ENCODE measurements around the gene S100A9.
"Not testable (repeated sequence)": the region's sequence is repeated elsewhere in the genome, so short reads cannot be mapped to it uniquely, and the experiment has no call there.

Gene S100A9

DNA sequence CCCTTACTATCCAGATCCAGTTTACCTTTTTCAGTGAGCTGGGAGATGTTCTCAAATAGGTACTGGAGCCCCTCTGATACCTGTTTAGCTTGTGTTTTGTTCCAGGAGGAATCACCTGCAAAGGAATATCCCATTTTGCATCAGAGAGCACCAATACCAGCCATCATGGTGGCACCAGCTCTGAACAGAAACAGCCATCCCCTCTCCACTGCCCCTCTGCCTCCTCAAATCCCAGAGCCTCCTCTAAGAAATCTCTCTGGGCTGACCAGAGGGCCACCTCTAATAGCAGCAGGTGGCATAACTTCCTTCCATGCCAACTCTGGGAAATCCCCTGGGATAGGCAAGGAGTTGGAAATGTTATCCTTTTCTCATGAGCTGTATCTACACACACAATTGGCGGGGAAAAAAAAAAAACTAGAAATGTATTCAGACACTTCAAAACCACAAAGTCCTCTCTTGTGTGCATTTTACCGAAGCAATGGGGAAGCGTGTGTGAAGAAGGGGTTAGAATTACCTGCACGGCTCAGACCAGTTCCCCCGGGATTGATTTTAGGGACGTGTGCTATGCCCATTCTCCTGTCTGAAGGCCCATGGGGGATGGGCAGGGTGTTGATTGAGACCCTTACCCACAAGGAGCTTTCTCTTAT lies 11.5 kb upstream of the S100A9 start:
- Histone ChIP-seq H3K27me3 (replicated peaks) (no peaks in the 10 kb centered on the region), H3K36me3 (replicated peaks) (no peaks in the 10 kb centered on the region), H3K27ac (no peak overlapping the region), H3K4me3 (ENCODE audit: low read depth, low read length) (no peak overlapping the region)
- TF ChIP-seq, protein P1, sequence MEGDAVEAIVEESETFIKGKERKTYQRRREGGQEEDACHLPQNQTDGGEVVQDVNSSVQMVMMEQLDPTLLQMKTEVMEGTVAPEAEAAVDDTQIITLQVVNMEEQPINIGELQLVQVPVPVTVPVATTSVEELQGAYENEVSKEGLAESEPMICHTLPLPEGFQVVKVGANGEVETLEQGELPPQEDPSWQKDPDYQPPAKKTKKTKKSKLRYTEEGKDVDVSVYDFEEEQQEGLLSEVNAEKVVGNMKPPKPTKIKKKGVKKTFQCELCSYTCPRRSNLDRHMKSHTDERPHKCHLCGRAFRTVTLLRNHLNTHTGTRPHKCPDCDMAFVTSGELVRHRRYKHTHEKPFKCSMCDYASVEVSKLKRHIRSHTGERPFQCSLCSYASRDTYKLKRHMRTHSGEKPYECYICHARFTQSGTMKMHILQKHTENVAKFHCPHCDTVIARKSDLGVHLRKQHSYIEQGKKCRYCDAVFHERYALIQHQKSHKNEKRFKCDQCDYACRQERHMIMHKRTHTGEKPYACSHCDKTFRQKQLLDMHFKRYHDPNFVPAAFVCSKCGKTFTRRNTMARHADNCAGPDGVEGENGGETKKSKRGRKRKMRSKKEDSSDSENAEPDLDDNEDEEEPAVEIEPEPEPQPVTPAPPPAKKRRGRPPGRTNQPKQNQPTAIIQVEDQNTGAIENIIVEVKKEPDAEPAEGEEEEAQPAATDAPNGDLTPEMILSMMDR (IDR thresholded peaks at IDR 0.05; ENCODE audit: low read depth, low read length, missing control alignments) = no peak
- in situ Hi-C loops (cut with HindIII; ENCODE audit: low pct_ligation_motif_present, low sequenced_read_pairs) = no loop called here
- no peak for DNase-seq

DNA sequence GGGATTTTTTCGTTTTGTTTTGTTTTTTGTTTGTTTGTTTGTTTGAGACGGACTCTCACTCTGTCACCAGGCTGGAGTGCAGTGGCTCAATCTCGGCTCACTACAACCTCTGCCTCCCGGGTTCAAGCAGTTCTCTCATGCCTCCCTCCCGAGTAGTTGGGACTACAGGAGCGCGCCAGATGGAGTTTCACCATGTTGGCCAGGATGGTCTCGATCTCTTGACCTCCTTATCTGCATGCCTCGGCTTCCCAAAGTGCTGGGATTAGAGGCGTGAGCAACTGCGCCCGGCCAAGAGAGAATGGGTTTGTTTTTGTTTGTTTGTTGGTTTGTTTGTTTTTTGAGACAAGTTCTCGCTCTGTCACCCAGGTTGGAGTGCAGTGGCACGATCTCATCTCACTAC lies 10.6 kb upstream of the S100A9 start:
- H3K27ac ChIP-seq; H3K4me3 ChIP-seq (ENCODE audit: low read depth, low read length); H3K36me3 ChIP-seq (replicated peaks); H3K27me3 ChIP-seq (replicated peaks); in situ Hi-C loops (cut with HindIII; ENCODE audit: low pct_ligation_motif_present, low sequenced_read_pairs); DNase-seq: not testable (repeated sequence)

DNA sequence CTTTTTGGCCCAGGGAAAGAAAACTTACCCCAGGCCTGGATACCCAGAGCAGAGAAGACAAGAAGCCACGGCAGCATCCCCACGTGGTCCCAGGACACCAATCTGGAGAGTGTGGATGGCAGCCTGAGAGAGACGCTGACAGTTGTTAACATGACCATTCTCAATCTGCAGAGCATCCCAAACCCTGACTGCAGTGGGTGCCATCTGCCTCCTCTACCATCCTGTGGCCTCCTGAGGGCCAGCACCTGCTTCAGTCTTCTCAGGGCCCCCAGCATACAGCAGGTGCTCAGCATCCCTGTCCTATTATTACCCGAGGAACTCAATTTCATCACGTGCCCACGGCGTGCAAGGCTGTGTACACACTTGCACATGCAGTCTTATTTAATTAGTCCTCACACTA lies 9.8 kb upstream of the S100A9 start:
- DNase-seq = no peak
- TF ChIP-seq, protein P1 (IDR thresholded peaks at IDR 0.05; ENCODE audit: low read depth, low read length, missing control alignments) = no peak

DNA sequence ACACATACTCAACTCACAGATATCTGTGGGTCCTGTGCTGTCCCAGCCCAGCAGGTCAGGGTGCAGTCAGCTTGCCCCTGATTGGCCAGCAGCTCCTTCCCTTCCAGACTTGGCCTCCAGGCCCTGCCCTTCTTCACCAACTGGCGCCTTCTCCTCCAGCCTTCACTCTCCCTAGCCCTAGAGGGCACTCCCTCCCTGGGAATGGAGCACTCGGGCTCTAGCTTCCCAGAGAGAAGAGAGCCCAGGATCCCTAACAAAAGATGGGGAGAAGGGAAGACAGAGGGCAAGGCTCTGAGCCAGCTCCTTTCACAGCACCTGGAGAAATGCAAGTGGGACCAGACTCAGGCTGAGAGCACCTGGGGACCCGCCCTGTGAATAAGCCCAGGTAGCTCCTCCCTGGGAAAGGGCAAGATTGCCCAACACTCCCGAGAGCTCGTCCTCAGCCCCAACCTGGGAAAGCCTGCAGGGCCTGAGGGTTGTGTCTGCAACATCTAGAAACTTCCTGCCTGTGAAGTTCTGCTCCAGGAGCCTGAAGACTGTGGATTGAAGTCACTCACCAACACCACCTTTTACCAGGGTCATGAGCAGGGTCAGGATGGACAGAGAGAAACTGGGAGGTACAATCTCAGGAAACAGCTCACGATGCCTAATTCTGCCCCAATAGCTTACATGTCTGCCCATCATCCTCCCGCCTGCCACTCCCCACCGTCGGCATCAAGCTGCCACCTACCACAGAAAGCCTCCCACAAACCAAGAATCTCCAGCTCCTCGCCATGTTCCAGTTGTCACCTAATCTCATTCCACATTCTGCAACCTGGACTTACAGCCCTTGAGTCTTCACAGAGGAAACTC lies 8.9 kb upstream of the S100A9 start, which contains the start of gene PGLYRP4:
Gene PGLYRP4 (minus strand): TSS at position 331 of the 852 bp plus-strand sequence. CDS start 909 bp downstream, outside the sequence.
- Histone ChIP-seq H3K4me3 (ENCODE audit: low read depth, low read length) (no peak within 1 kb of the TSS), H3K36me3 (replicated peaks) (no peaks in the 10 kb centered on the region), H3K27ac (no peak within 1 kb of the TSS), H3K27me3 (replicated peaks) (no peaks in the 10 kb centered on the region)
- in situ Hi-C loops (cut with HindIII; ENCODE audit: low pct_ligation_motif_present, low sequenced_read_pairs) = no loop called here
- no peak for DNase-seq
- TF ChIP-seq, protein P1 (IDR thresholded peaks at IDR 0.05; ENCODE audit: low read depth, low read length, missing control alignments) = no peak

More for the DNA sequence above, 9.8 kb upstream of the S100A9 start:
- no peaks in the 10 kb centered on the region for H3K27me3 ChIP-seq (replicated peaks)
- no peak overlapping the region for H3K4me3 ChIP-seq (ENCODE audit: low read depth, low read length)
- H3K27ac ChIP-seq = no peak overlapping the region
- in situ Hi-C loops (cut with HindIII; ENCODE audit: low pct_ligation_motif_present, low sequenced_read_pairs) = no loop called here
- H3K36me3 ChIP-seq (replicated peaks) = no peaks in the 10 kb centered on the region

DNA sequence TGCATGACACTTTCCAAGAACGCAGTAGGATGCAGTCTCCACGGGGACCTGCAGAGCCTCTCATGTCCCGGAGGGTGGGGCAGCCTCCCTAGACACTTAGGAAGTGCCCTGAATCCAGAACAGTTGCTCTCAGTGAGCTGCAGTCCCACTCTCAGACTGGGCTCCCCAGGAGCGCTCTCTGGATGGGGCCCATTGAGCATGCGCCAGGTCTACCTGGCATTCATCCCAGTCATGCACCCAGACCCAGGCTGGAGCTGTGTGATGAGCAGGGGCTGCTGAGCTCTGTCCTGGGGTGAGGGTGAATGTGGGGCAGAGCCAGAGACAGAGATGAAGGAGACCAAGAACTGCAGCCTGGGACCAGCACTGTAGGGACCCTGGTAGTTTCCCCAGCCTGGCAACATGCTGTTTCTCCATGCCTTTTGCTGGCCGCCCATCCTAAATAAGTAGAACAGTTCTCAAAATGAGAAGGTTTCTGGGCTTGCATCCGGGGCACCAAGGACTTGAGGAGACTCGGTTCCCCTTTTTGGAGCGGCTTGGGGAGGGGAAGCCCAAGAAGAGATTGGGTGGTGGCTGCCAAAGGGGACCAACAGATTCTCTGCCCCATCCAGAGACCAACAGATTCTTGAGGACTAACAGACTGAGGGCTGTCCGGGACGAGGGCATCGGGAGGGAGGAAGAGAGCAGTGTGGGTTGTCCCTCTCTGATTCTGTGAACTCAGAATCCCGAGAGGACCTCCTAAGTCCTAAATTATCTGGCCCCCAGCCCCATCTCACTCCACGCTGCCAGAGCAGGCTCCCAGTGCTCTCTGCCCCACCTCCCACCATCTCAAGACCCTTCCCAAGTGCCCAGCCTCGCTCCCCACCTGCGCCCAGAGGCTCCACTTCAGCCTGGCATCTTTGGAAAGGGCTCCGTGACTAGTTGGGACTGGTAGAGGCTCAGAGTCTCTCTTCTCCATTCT lies 8.0 kb upstream of the S100A9 start:
- Histone ChIP-seq H3K27me3 (replicated peaks) (no peaks in the 10 kb centered on the region), H3K27ac (no peak overlapping the region), H3K4me3 (ENCODE audit: low read depth, low read length) (no peak overlapping the region), H3K36me3 (replicated peaks) (no peaks in the 10 kb centered on the region)
- DNase-seq = no peak
- TF ChIP-seq, protein P1 (IDR thresholded peaks at IDR 0.05; ENCODE audit: low read depth, low read length, missing control alignments) = no peak
- in situ Hi-C loops (cut with HindIII; ENCODE audit: low pct_ligation_motif_present, low sequenced_read_pairs) = loop anchor here (25.0 kb wide), 1 partner anchor 138 kb away; no protein-coding TSS in a partner anchor

All from brain microvascular endothelial cell (primary cell).